OCI-M2 (cell line): ENCODE data around the gene ZGPAT.

ENCODE experiments used
- DNase-seq: peaks from one replicate; lab custom pipeline; 2025; ENCODE audit not compliant: unreplicated experiment; lab: John Stamatoyannopoulos, UW

Gene ZGPAT

GRCh38 chr20:63742381-63743024 lies 34.7 kb downstream of the ZGPAT start:
- no peak for DNase-seq

- DNase-seq = no peak
These were observed 35.6 kb downstream of the ZGPAT start for GRCh38 chr20:63743210-63743970.

GRCh38 chr20:63744158-63744557 lies 36.3 kb downstream of the ZGPAT start:
- DNase-seq = no peak

DNA sequence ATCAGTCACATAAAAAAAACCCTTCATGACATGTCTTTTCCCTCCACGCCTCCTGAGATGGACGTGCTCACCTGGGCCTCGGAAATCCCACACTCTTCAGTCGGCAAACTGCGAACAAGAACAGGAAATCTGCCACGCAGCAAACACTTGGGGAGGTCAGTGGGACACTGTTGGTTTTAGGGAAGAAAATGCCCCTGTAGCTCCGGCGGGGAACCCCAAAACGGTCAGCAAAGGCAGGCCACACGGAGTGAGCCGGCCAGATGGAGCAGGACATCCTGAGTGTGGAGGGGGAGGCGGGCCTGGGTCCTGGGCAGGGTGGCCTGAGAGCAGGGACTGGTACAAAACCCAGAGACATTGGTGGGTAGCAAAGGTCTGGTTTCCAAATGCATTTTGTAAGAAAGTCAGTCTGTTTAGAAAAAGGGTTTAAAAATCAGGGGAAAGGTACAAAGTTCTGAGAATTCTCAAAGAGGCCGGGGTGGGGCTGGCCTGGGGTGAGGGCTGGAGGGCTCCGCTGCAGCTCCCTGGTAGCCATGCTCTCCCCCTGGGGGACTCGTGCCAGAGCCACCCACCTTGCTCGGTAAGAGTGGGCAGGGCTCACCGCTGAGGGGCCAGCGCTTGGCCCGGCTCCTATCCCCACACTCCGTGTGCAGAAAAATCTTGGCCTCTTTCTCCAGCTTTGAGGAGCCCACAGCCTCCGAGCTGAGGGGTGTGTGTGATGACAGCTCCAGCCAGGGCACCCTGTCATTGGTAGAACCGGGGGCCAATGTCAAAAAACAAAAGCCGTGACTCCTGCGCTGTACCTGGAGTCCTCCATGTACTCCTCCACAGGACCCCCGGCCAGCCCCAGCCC lies 37.0 kb downstream of the ZGPAT start:
- no peak for DNase-seq

DNA sequence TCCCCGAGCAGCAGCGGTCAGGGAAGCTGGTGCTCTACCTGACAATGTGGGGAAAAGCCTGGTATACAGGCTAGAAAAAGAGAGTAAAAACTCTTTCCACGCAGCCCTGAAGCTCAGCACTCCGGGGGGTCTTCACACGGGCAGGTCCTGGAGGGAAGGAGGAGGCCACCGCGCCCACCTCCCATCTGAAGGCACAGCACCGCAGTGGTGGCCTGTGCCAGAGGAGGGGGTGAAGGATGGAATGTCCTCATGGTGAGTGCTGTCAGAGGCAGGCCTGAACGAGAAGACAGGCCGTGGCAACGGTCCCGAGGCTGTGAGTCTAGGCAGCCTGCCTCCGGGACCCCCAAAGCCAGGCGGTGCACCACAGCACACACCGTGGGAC lies 37.6 kb downstream of the ZGPAT start:
- no peak for DNase-seq

DNA sequence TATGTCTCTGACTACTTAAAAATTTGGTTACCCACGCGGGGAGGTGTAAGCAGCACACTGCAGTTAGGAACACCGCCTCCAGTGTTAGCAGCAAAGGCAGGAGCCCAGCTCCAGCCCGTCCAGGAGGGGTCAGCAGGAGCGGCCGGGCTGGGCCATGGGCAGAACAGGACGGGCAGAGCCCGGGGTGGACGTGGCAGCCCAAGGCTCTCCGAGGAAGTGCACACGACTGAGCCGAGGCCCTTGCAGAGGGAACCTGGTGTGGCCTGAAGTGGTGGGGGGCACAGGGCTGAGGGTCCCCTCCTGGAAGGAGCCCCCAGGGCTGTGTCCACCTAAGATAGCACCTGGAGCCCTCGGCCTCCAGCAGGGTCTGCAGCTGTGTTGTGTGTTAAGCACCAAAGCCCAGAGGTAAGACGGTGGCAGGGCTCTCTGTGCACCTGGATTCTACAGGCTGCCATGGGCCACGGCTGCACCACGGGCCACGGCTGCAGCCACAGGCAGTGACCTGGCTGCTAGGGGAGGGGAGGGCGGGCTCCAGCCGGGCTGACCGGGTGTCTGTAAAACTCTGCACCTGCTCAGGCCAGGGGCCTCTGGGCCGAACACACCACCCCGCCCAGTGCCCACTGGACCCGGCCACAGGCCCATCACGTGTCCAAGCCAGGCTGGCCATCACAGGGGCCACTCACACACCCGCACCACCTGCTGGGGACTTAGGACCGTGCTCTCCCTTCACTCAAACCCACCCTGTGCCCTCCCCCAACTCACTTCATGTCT lies 38.3 kb downstream of the ZGPAT start:
- DNase-seq = no peak

DNA sequence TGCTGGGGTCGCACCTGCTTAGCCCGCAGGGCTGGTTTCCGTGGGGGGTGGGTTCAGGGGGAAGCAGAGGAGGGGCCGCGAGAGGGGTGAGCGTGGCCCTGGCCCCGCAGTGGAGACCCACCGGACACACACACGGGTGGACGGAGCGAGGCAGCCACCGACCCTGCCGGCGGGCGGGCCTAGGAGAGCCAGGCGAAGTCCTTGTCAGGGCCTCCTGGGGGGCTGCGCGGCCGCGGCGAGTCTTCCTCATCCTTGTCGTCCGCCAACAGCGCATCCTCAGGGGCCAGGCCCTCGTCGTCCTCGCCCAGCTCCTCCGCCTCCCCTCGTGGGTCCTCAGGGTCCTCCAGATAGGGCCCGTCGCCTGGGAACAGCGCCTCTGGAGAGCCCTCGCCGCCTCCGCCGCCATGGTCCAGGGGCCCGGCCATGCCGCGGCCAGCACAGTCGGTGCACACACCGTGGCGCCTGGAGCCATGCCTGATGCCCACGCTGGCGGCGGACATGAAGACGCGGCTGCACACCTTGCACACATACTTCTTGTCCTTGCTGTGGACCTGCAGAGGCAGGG lies 39.0 kb downstream of the ZGPAT start:
- DNase-seq = no peak

DNA sequence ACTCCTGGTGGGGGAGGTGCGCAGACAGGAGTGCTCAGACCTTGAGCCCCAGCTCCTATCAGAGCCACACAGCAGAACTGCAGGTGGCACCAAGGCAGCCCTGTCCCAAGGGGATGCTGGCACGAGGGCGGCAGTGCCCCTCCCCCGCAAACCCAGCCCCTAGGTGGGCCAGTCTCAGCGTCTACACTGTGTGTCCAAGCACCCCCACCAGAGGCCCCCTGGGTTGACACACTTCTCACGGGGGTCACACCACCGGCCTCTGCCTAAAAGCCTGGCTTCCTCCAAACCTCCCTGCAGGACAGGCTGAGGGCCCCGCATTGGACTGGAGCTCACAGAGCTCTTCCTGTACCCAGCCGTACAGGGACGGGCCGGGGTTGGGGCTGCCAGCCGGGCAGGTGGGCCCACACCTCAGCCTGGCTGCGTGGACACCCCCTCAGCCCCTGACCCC lies 39.8 kb downstream of the ZGPAT start:
- no peak for DNase-seq

GRCh38 chr20:63748070-63748933 lies 40.5 kb downstream of the ZGPAT start:
- no peak for DNase-seq

GRCh38 chr20:63748934-63749270 lies 41.1 kb downstream of the ZGPAT start:
- DNase-seq = no peak

DNA sequence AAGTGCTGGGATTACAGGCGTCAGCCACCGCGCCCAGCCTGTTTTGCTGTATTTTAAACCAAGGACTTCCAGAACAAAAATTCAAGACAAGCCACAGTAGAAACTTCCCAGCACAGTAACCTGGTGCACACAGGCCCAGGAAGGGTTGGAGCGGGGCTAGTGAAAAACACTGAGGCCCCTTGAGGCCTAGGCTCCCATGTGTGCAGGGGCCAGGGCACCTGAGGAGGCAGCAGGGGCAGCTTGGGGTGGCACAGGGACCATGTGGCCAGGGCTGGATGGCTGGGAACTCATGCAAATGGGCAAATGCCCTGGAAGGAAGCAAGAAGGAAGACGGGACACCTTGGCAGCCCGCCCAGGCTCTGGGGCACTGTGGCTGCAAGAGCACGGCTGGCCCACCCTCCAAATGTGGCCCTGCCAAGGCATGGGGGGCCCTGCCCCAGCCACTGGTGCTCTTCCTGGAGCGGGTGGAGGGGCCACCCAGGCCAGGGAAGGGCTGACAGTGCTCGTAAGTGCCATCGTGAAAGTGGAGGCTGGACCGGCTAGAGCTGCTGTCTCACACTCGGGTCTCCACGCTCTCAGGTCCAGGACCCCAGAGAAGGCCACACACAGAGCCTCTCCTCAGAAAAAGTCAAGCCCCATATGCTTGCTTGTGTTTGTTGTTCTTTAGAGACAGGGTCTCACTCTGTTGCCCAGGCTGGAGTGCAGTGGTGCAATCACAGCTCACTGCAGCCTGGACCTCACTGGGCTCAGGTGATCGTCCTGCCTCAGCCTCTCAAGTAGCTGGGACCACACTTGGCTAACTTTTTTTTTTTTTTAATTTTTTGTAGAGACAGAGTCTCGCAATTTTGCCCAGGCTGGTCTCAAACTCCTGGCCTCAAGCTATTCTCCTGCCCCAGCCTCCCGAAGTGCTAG lies 42.0 kb downstream of the ZGPAT start:
- DNase-seq = no peak

- DNase-seq = no peak
These were observed 43.1 kb downstream of the ZGPAT start for GRCh38 chr20:63750807-63751470.

GRCh38 chr20:63751471-63752271 lies 43.8 kb downstream of the ZGPAT start:
- DNase-seq = no peak

DNA sequence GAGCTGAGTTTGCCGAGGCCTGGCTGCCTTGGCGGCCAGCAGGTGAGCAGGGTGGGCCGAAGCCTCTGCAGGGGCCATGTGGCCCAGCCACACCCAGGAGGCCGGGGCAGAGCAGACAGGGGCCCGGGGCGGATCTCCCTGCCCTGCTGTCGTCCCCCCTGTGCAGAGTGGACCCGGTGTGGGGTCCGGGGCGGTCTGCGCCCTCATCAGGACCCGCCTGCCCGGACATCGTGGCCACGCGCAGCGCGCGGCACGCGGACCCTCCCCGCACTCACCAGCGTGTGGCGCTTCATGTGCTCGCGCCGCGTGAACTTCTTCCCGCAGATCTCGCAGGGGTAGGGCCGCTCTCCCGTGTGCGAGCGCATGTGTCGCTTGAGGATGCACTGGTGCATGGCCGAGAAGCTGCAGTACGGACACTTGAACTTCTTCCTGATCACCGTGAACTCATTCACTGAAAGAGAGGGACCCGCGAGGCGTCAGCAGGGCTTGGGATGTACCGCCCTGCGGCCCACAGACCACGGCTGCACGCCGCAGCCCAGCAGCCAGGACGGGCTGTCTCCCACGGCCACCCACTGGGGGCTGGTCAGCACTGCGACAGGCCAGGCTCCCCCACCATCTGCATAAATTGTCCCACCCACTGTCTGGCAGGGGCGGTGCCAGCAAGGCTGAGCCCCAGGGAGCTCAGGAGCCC lies 44.7 kb downstream of the ZGPAT start:
- DNase-seq = no peak

DNA sequence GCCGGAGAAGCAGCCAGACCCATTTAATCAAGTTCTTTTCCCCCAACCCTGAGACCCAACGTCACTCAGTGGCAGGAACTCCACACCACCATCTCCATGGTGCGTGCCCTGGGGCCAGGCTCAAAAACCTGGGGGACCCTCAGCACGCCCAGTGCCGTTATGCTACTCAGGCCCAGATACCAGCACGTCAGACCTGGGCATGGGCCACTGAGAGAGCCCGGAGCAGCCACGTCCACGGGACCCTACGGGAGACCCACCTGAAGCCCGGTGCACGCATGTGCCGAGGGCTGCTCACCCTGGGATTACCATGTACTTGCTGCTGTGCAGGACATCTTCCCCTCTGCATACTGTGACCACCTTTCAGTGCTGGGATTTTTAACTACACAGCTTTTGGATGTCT lies 45.5 kb downstream of the ZGPAT start:
- no peak for DNase-seq

- DNase-seq = no peak
These were observed 46.2 kb downstream of the ZGPAT start for GRCh38 chr20:63754008-63754407.
